HG02884 (cell line): ENCODE measurements around the gene KLC3.
"Not testable (repeated sequence)": the region's sequence is repeated elsewhere in the genome, so short reads cannot be mapped to it uniquely, and the experiment has no call there.

Source experiments
- ATAC-seq: cut with Tn5 transposase; IDR thresholded peaks from one replicate; pipeline ENCODE4 v1.9.1; 2021; ENCODE audit warnings: mild to moderate bottlenecking, moderate library complexity; ENCODE audit not compliant: unreplicated experiment

KLC3 gene

DNA sequence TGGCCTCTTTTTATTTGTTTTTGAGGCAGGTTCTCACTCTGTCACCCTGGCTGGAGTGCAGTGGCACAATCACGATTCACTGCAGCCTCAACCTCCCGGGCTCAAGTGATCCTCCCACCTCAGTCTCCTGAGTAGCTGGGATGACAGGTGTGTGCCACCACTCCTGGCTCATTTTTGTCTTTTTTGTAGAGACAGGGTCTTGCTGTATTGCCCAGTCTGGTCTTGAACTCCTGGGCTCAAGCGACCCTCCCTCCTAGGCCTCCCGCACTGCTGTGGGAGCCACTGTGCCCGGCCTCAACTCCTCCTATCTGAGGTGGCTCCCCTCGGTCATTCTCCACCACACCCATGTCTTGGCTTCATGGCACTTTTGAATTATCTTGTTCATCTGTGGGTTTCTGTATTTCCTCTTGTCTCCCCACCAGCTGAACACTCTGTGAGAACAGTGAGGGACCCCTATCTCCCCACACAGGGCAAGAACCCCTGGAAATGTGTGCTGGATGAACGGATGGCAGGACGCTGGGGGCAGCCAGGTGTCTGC, 25.8 kb upstream of the KLC3 start:
- ATAC-seq: no peak

DNA sequence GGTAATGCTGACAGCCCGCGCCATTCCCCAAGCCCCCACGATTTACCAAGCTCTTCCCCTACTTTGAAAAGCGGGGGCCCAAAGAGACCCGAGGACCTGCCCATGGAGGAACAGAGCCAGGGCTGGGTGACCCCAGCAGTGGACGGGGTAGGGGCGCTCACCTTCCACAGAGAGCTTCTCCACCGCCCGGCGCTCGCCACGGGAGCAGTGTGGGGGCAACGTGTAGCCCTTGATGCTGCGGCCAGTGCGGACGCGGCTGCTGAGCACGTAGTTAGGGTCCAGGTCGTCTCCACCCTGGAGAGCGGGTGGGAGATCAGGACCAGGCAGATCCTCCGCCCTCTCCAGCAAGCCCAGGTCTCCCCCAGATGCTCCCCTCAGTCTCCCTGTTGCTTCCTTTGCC, 25.2 kb upstream of the KLC3 start:
- no peak for ATAC-seq

DNA sequence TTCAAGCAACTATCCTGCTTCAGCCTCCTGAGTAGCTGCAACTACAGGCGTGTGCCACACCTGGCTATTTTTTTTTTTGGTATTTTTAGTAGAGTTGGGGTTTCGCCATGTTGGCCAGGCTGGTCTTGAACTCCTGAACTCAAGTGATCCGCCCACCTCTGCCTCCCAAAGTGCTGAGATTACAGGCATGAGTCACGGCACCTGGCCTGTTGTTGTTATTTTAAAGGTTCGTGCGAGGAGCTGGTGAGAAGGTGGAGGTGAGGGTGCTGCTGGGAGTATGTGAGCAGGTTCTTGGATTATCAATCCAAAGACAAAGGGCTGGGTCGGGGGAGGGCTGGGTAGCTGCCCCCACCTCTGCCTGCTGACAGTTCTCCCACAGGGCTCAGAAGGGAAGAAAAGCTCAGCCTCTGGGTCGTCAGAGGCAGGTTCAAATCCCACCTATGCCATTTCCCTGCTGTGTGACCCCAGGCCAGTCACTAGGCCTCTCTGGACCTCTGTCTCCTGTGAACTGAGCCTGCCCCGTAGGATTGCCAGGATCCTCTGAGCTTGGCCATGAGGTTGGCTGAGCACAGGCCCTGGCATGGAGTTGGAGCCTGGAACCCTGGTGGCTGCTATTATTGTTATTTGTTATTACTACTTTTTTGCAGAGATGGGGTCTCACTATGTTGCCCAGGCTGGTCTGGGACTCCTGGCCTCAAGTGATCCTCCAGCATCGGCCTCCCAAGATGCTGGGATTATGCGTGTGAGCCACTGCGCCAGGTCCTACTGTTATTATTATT, 19.4 kb upstream of the KLC3 start:
- no peak for ATAC-seq

DNA sequence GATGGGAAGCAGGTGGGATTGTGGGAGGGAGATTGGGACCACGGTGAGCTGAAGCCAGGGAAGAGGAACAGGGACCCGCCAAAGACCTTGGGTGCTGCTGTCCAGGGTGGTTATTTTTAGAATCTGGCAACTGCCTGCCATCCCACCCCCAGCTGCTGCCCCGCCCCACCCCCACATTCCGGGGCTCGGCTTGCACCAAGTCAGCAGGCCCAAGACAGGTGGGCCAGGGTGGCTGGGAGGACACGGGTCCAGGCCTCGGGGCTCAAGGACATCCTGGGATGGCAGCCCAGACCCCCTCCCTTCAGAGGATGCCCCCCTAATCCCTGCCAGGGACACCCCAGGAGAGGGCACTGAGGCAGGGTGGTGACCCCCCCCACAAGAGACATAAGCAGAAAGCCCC, 18.7 kb upstream of the KLC3 start:
- ATAC-seq: no peak

DNA sequence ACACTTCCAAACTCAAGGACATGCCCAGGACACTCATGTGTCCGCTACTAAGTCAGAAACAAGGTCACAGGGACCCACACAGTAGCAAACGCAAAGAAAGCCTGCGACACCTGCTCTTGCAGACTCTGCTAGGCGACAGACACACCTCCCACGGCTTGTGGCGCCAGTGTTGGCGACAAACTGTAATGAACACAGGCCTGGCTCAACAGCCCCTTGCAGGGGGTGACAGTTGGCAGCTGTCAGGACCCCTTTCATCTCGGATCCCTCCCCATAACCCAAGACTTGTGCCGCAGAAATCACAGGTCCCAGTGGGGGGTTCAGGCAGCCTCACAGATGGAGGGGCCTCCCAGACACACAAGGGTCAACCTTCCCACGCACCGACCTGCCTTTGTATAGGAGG, 18.2 kb upstream of the KLC3 start:
- no peak for ATAC-seq

DNA sequence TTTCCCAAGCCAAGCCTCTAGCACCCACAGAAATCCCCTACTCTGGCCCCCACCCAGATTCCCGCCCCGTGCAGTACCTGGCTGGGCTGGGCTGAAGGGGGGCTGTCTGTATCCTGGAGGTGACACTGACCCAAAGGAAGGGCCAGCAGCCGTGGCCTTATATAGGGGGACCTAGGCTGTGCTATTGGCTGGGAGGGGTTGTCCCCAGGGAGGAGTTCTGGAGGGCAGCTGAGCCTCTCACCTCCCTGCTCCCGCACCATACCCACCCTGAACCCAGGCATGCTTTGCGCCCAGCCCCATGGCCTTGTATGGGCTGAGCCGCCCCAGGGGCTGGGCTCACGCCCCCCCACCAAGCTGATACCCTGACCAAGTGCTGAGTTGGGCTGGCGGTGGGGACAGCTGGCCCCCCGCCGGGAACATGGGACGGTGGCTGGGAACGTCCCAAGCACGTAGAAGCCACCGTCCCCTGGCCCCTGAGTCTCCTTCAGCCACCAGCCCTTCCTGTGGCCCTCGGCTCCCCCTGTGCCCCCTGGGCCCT, 17.7 kb upstream of the KLC3 start, which contains the start of gene CKM:
TSS of gene CKM (minus strand) at position 132 of the 538 bp plus-strand sequence. CDS start 3,162 bp downstream, outside the sequence.
- ATAC-seq: no peak

DNA sequence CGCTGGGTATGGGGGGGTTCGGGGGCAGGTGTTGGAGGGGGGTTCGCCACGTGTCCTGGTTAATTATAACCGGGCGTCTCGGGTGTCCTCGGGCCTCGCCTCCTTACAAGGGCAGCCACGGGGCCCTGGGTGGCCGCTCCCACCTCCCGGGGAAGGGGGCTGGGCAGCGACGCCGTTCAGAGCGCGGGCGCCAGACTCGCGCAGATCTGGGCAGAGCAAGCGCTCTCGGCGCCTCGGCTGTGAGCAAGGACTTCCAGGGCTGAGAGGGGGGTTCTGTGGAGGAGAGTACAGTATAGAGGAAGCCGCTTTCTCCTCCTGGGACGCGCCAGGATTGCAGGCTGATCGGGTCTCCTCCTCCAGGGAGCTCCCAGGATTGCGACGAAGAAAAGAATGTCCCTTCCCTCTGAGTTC, 16.9 kb upstream of the KLC3 start:
- ATAC-seq: no peak

DNA sequence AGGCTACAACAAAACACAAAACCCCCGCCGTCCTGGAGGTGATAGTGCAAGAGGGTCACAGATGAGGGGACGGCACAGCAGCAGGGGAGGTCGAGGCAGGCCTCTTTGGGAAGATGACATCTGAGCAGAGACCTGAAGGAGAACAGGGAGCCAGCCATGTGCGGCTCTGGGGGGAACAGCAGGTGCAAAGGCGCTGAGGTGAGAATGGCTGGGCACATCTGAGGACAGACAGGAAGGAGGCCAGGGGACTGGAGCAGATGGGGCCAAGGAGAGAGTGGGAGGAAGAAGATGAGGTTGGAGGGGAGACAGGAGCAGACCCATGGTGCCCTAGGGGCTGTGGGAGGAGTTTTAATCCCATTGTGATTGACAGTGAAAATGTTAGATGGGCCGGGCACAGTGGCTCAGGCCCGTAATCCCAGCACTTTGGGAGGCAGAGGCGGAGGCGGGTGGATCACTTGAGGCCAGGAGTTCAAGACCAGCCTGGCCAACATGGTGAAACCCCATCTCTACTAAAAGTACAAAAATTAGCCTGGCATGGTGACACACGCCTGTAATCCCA, 16.1 kb upstream of the KLC3 start:
- ATAC-seq: no peak

DNA sequence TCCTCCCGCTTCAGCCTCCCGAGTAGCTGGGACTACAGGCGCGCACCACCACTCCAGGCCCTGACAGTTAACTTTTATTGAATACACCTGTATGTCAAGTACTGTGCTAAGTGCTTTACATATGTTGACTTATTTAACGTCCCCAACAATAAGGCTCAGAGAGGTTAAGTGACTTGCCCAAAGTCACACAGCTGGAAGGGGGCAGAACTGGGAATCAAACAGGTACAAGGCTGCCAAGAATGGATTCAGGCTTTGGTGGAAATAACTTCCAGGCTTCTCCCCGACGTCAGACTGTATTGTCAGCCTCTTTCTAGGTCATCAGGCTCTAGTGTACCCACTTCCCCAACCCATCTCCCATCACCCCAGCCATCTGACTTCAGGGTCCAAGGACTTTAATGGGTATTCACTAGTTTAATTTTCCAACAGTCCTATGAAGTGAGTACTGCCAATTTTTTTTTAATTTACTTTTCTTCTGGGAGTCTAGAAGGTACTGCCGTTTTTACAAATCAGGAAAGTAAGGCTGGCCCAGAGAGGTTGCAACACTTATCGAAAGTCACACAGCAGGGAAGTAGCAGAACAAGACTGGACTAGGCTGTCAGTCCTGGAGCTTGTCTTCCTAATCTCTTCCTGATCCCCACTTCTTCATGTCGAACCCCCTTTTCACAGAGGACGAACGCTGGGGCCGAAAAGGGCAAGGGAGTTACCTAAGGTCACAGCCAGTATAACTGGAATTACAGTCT, 13.0 kb upstream of the KLC3 start:
- no peak for ATAC-seq

DNA sequence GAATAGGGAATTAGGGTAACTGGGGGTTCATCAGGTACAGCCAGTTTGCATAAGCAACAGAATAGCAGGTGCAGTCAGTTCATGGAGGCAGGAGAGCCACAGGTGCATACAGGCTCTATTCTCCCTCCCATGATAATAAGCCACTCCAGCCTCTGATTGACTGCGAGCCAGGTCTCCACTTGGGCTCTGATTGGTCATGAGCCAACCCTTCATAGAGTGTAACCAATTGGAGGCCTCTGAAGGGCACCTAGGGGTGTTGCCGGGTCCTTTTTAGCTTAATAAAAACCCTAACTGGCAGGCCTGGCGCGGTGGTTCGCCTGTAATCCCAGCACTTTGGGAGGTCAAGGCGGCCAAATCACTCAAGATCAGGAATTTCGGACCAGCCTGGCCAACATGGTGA, 9.1 kb upstream of the KLC3 start:
- ATAC-seq: no peak

DNA sequence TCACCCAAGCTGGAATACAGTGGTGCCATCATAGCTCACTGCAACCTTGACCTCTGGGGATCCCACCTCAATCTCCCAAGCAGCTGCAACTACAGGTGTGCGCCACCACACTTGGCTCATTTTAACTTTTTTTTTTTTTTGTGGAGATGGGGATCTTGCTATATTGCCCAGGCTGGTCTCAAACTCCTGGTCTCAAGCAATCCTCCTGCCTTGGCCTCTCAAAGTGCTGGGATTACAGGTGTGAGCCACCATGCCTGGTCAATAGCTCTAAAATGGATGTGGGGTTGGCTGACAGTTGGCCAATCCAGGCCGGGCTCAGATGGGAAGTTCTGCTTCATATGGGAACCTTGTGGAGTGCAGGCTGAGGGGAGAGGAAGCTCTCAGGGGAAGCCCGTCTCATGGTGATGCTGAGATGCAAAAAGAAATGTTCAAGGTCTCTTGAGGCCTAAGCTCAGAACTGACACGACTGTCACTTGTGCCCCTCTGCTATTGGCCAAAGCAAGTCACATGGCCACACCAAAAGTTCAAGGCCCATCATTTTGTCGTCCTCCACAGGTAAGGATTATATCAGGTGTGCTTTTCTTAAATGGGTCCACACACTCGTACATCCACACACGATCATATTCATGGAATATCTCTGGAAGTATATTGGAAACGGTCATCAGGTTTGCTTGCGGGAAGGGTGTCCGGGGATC, 6.8 kb upstream of the KLC3 start:
- ATAC-seq: no peak

DNA sequence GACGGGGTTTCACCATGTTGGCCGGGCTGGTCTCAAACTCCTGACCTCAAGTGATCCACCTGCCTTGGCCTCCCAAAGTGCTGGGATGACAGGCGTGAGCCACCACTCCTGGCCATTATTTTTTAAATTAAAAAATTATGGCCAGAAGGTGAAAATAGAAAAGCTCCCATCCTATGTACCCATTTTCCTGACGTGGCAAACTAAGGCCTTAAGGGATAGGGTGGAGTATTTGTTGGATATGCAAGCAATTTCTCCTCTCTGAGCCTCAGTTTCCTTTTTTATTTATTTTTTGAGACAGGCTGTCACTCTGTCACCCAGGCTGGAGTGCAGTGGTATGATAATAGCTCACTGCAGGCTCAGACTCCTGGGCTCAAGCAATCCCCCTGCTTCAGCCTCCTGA, 5.7 kb upstream of the KLC3 start:
- not testable (repeated sequence) for ATAC-seq

DNA sequence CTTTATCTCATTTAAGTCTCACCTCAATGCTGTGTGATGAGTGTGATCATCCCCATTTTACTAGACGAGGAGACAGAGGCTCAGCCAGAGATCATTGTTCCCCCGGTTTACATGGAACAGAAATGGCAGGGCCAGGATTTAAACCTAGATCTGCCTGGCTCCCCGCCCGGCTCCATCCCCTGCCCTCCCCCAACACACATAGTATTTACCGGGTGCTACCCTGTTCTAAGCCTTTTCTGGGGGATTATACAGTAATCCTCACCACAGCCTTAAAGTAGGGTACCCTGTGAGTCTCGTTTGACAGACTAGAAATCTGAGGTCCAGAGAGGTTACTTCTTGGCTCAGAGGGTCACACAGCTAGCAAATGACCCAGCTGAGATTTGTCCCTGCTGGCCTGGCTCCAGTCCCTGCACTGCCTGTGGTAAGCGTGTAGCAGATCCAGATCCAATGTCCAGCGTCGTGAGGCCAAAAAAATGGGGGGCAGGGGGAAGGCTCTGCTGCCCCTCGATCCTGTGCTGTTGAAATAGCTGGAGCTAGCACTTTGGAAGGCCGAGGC, 3.8 kb upstream of the KLC3 start:
- no peak for ATAC-seq

DNA sequence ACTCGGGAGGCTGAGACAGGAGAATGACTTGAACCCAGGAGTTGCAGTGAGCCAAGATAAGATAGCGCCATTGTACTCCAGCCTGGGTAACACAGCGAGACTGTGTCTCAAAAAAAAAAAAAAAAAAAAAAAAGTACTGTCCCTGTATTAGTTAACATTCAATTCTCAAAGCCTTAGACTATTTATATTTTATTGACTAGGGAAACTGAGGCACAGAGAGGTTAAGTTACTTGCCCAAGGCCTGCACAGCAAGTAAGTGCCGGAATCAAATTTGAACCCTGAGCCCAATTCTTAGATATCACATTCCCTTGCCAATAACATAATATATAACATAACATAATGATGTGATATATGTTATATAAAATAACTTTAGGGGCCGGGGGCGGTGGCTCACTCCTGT, 921 bp upstream of the KLC3 start:
- ATAC-seq: no peak

DNA sequence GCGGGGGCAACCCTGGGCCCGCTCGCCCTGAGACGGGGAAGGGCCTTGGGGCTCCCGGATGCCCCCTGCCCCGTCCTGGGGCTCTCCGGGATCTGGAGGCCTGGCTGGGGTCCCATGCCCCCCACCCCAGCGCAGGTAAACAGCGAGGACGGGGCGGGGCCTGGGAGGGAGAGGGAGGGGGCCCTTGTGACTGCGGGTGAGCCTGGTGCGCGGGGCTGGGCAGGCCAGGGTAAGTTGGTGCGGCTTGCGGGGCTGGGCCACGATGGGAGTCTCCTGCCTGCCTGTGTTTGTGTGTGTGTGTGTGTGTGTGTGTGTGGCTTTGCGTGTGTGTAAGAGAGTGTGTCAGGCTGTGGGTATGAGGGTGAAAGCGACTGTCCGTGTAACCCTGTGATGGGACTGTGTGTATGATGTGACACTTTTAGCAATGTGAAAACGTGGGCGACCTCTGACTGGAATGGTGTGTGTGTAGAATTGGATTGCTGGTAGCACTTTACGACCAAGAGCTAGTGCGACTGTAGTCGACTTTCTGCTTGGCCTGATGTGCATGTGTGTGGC, 426 bp downstream of the KLC3 start:
- no peak for ATAC-seq

DNA sequence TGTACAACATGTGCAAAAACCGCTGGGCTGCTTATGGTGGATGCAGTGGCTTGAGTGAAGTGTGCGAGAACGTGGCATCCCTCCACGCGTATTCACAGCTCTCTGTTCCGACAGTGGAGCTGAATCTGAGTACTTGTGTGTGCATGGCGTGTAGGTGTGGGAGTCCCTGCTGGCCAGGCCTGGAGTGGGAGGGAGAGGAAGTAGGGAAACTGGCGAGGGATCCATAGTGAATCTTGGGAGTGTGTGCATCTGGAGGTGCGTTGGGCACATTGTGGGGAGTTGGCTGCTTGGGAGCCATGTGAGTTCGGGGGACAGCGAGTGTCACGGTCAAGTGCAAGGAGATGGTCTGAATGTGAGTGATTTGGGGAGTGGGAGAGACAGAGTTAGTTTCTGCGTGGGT, 2.4 kb downstream of the KLC3 start:
- no peak for ATAC-seq

DNA sequence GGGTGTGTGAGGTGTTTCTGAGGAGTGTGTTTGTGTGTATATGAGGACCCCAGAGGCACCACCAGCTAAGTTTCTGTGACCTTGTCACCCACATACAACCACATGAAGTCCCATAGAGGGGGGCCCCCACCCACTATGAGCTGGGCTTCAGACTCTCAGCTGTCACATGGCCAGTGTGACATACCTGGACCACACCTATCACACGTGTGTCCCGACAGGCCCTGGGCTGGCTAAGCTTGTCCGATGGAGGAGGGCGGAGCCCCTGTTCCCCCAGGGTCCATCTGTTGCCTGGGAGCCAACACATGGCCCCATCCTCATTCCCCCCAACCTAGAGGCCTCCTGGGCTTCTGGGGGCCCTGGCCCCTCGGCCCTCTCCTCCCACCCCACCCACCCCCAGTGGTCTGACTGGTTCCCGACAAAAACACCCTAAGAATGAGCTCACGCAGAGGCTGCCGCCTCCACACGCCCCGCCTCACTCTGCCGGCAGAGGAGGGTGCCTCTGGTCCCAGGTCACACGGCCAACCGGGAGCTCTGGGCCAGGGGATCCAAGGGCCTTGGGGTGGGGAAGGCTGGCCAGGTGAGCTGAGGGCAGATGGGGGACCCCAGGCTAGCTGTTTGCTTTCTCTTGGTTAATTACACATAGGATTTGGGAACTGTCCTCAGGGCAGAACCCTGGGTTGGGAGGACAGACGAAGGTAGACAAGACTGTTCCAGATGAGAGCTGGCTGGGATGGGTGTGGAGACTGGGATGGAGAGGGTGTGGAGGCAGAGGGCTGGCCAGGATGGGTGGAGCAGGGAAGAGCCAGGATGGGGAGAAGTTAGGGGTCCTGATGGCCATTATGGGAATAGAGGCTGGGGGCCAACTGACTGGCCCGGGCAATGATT, 4.3 kb downstream of the KLC3 start:
- ATAC-seq: no peak

DNA sequence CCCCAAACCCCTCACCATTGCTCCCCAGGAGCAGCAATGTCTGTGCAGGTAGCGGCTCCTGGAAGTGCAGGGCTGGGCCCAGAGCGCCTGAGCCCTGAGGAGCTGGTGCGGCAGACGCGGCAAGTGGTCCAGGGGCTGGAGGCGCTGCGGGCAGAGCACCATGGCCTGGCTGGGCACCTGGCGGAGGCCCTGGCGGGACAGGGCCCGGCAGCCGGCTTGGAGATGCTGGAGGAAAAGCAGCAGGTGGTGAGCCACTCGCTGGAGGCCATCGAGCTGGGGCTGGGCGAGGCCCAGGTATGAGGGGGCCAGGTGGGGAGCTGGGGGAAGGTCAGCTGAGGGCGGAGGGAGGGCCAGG, 4.9 kb downstream of the KLC3 start:
- no peak for ATAC-seq

DNA sequence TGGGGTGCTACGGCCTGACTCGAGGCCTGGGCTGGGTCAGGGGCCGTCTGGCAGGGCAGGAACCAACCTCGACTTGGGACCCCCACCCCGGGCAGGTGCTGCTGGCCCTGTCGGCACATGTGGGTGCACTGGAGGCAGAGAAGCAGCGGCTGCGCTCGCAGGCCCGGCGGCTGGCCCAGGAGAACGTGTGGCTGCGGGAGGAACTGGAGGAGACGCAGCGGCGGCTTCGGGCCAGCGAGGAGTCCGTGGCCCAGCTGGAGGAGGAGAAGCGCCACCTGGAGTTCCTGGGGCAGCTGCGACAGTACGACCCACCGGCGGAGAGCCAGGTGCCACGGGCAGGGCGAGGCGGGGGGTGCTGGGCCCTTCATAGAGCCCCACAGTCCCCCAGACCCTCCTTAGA, 5.9 kb downstream of the KLC3 start:
- ATAC-seq: no peak
